K562 (cell line): ENCODE results near the gene POMP.

Source experiments
- CEBPB ChIP-seq: fragments of 450-650 bp; IDR thresholded peaks from 2 replicates; pipeline ENCODE4 v1.6.1; 2016; ENCODE audit warnings: missing genetic modification characterization, missing compliant biosample characterization
- HDAC6 ChIP-seq: IDR thresholded peaks from 2 replicates; pipeline ENCODE4 v1.6.1; 2012; ENCODE audit warnings: low read depth, mild to moderate bottlenecking, control low read depth, inconsistent platforms, low read length, moderate library complexity
- NFXL1 ChIP-seq: fragments of 450-650 bp; formaldehyde crosslinking; IDR thresholded peaks from 2 replicates; pipeline ENCODE4 v1.4.0; 2021; ENCODE audit warnings: mild to moderate bottlenecking

DNA sequence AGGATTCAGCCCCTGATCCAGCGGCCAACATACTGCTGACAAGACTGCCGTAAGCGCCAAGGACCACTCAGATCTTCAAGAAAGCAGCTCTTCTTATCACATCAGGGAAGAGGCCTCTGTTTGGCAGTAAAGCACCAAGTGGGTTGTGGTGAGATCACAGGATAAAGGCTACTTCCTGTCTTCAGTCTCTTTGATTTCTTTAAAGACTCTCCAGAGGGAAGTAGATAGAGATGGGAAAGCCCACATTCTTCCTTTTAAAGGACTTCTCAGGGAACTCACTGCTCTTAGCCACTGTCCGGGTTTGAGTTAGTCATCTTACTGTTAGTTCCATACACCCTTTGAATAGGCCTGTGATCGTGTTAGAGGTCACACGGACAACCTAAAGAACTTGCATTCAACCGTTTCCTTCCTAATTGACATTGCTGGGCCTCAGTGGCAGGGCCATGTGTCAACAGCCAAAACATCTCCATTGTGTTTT is 47.2 kb upstream of the POMP start:
- no peak for TF ChIP-seq CEBPB (tag)
- no peak for TF ChIP-seq HDAC6
- TF ChIP-seq NFXL1 (CRISPR knock-in tag): no peak
